Measurements from ENCODE around the gene DCT.

Gene DCT

DNA sequence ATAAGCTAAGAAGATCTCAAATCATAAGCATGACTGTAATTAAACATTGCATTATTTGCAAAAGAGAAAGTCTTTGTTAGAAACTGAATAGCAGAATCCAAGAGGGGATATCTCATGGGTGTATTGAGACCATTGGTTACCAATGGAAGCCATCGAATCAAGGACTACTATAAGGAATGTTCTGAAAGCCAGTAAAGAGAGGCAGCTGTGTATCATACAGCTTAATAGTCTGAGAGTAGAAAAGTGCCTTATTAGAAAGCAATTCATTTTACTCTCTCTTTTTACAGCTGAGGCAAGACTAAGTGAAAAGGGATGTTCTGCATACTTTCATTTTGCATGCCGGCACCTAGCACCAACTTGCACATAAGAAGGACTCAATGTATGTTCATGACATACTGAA lies 7.6 kb upstream of the DCT start:
- DNase-seq (ENCODE audit: low spot score): no peak
- in situ Hi-C loops (cut with MboI; ENCODE audit: low sequenced_read_pairs, unreplicated experiment): no loop called here
- TF ChIP-seq, protein P1, sequence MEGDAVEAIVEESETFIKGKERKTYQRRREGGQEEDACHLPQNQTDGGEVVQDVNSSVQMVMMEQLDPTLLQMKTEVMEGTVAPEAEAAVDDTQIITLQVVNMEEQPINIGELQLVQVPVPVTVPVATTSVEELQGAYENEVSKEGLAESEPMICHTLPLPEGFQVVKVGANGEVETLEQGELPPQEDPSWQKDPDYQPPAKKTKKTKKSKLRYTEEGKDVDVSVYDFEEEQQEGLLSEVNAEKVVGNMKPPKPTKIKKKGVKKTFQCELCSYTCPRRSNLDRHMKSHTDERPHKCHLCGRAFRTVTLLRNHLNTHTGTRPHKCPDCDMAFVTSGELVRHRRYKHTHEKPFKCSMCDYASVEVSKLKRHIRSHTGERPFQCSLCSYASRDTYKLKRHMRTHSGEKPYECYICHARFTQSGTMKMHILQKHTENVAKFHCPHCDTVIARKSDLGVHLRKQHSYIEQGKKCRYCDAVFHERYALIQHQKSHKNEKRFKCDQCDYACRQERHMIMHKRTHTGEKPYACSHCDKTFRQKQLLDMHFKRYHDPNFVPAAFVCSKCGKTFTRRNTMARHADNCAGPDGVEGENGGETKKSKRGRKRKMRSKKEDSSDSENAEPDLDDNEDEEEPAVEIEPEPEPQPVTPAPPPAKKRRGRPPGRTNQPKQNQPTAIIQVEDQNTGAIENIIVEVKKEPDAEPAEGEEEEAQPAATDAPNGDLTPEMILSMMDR (IDR thresholded peaks at IDR 0.05; ENCODE audit: borderline replicate concordance, control extremely low read depth, extremely low read depth, insufficient read depth, missing control alignments): no peak

DNA sequence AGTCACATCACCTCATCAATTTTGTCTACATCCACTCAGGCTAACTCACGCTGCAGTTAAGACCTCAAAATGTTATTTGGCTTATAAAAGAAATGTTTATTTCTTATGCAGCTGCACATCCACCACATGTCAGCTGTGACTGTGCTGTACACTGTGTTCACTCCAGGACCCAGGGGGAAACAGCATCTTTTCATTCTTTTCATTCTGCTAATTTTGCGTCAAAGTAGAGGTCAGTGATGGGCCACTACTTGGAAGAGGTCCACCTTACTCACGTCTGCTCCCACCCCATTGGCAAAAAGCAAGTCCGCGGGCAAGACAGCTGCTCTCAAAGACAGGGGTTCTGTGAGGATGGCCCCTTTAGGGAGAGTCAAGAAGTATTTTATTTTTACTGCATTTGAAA lies 4.5 kb upstream of the DCT start:
- no peak for DNase-seq (ENCODE audit: low spot score)
- TF ChIP-seq, protein P1 (IDR thresholded peaks at IDR 0.05; ENCODE audit: borderline replicate concordance, control extremely low read depth, extremely low read depth, insufficient read depth, missing control alignments): no peak
- in situ Hi-C loops (cut with MboI; ENCODE audit: low sequenced_read_pairs, unreplicated experiment): no loop called here

DNA sequence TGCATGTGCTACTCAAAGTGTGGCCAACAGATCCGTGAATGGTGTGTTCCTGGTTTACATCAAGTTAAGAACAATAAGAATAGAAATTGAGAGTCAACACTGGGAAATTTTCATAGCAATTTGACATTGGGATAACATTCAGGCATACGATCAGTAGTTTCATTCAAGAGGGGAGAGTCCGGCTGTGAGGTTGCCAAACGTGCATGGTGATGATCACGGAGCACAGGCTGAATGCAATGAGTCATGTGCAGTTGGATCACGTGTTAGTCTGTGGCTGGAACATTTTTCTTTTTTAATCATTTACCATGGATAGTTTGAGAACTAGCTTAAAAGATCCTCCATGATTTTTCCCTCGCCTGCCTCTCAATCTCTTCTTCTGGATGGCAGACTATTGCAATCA lies 2.5 kb upstream of the DCT start:
- in situ Hi-C loops (cut with MboI; ENCODE audit: low sequenced_read_pairs, unreplicated experiment): no loop called here
- no peak for DNase-seq (ENCODE audit: low spot score)
- TF ChIP-seq, protein P1 (IDR thresholded peaks at IDR 0.05; ENCODE audit: borderline replicate concordance, control extremely low read depth, extremely low read depth, insufficient read depth, missing control alignments): no peak

DNA sequence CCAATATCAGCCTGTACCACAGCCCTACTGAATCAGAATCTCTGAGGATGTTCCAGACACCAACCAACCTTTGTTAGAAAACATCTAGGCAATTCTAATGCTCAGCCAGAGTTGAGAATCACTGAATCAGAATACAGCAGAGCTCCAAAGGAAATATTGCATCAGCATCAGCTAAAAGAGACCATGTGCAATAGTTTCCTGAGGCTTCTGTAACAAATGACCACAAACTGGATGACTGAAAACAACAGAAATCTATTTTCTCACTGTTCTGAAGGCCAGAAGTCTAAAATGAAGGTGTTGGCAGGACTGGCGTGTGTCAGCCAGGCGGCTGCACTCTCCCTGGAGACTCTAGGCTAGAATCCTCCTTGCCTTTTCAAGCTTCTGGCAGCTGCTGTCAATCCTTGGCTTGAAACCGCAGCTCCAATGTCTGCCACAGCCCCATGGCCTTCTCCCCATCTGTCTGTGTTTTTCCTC lies 1.2 kb upstream of the DCT start:
- in situ Hi-C loops (cut with MboI; ENCODE audit: low sequenced_read_pairs, unreplicated experiment): no loop called here

DNA sequence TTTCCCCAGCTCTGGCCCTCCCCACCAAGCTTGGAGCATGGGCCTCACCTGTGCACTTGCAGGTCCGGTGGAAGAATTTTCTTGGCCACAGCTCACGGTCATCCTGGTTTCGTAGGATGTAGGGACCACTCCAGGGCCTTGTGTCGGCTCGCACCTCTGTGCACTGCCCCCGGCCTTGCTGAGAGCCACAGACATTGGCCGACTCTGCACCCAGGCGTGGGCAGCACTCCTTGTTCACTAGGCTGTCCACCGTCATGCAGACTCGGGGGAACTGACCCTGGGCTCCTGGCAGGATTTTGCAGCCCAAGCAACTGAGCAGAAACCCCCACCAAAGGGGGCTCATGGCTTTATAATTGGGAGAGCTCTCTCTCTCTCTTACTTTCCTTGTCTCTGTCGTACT lies 569 bp downstream of the DCT start:
- no peak for DNase-seq (ENCODE audit: low spot score)
- TF ChIP-seq, protein P1 (IDR thresholded peaks at IDR 0.05; ENCODE audit: borderline replicate concordance, control extremely low read depth, extremely low read depth, insufficient read depth, missing control alignments): no peak
- in situ Hi-C loops (cut with MboI; ENCODE audit: low sequenced_read_pairs, unreplicated experiment): no loop called here

More for the DNA sequence above, 1.2 kb upstream of the DCT start:
- DNase-seq (ENCODE audit: low spot score): no peak
- TF ChIP-seq, protein P1 (IDR thresholded peaks at IDR 0.05; ENCODE audit: borderline replicate concordance, control extremely low read depth, extremely low read depth, insufficient read depth, missing control alignments): no peak

DNA sequence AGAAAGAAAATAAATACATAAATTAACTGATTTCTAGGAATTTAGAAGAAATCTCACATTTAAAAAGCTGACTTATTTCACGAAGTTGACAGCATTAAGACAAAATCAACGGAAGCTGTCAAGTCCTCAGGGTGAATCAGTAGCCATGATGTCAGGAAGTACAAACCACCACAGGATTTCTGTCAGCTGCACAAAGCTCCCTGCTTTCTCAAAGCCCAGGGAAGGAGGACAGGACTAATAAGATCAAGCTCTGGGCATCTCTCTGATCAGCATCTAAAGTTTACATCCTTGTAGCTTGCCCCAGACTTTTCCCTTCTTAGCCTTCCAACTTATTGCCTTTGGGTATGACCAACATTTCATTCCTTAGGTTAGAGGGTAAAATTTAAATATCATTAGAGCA lies 9.4 kb downstream of the DCT start:
- in situ Hi-C loops (cut with MboI; ENCODE audit: low sequenced_read_pairs, unreplicated experiment): no loop called here
- TF ChIP-seq, protein P1 (IDR thresholded peaks at IDR 0.05; ENCODE audit: borderline replicate concordance, control extremely low read depth, extremely low read depth, insufficient read depth, missing control alignments): no peak
- no peak for DNase-seq (ENCODE audit: low spot score)

DNA sequence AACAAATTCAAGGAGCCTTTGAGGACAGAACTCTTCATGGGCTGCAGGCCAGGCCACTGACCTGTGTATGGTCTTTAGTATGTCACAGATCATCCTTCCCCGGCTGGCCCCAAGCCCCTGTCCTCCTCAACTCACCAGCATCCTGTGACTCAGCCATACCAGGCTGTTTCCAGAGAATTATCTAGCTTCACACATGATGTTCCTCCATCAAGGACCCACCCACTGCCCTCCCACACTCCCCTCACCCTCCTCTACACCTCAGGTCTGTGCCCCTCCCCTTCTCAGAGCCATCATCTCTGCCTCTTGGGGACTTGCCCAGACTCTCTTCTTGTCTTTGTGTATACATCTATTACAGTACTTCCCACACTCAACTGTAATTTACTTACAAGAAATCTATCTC lies 14.7 kb downstream of the DCT start:
- TF ChIP-seq, protein P1 (IDR thresholded peaks at IDR 0.05; ENCODE audit: borderline replicate concordance, control extremely low read depth, extremely low read depth, insufficient read depth, missing control alignments): no peak
- in situ Hi-C loops (cut with MboI; ENCODE audit: low sequenced_read_pairs, unreplicated experiment): no loop called here
- no peak for DNase-seq (ENCODE audit: low spot score)

All from GM13976 (cell line).